Panc1 (cell line): ENCODE data around the gene CPN1. TPM values are rescaled to one million over a fixed set of nuclear protein-coding genes. Genes with fewer than 3 reads are reported as not detected.

ENCODE experiments used
- ATAC-seq: fragments of 200-7000 bp; cut with Tn5 transposase; 2 replicates; pipeline ENCODE4 v1.9.1; 2020; ENCODE audit warnings: mild to moderate bottlenecking, moderate library complexity
- BruUV-seq: library from RNA; stranded (reverse); fragments of 400-500 nt; replicated peaks from 2 replicates; lab custom pipeline; 2021; lab: Mats Ljungman, UMichigan
- CTCF ChIA-PET: fragments of 300-600 bp; sonication (Branson Sonifier 250); formaldehyde crosslinking; loops from one replicate; lab custom pipeline; 2022; ENCODE audit warnings: antibody characterized with exemption; lab: Charles Lee
- POLR2A ChIA-PET: fragments of 300-600 bp; sonication (Branson Sonifier 250); formaldehyde crosslinking; loops from one replicate; lab custom pipeline; 2022; ENCODE audit warnings: antibody characterized with exemption; lab: Charles Lee
- DNase-seq: peaks from one replicate; pipeline ENCODE4 v3.0.0-alpha.2; 2010; ENCODE audit warnings: low read depth, low spot score
- H3K27ac ChIP-seq: 2 replicates; pipeline ENCODE4 v1.5.1; 2011; ENCODE audit warnings: mild to moderate bottlenecking, low read length, inconsistent platforms
- H3K27me3 ChIP-seq: fragments of 200-500 bp; sonication (Bioruptor generic); 2 replicates; pipeline ENCODE4 v1.6.0; 2014; ENCODE audit warnings: low read length, inconsistent platforms; ENCODE audit not compliant: control insufficient read depth, insufficient read depth
- H3K36me3 ChIP-seq: fragments of 200-500 bp; sonication (Bioruptor generic); 2 replicates; pipeline ENCODE4 v1.5.1; 2014; ENCODE audit warnings: inconsistent platforms, mild to moderate bottlenecking, low read length, moderate library complexity; ENCODE audit not compliant: control insufficient read depth, insufficient read depth
- H3K4me1 ChIP-seq: 2 replicates; pipeline ENCODE4 v1.5.1; 2011; ENCODE audit warnings: inconsistent platforms, mild to moderate bottlenecking, low read length, moderate library complexity; ENCODE audit not compliant: control insufficient read depth, insufficient read depth
- H3K4me3 ChIP-seq, 2 experiments: 2 replicates each; pipeline ENCODE4 v1.5.1; 2011 to 2012; ENCODE audit warnings: low read depth in 2 of 2, low read length in 2 of 2, mild to moderate bottlenecking in 2 of 2, inconsistent platforms in 1 of 2, moderate library complexity in 1 of 2
- H3K9me3 ChIP-seq: fragments of 200-500 bp; sonication (Bioruptor generic); 2 replicates; pipeline ENCODE4 v1.5.1; 2014; ENCODE audit warnings: low read depth, mild to moderate bottlenecking, inconsistent platforms, low read length, moderate library complexity; ENCODE audit not compliant: control insufficient read depth, insufficient read depth
- POLR2AphosphoS5 ChIP-seq: IDR thresholded peaks from 2 replicates; pipeline ENCODE4 v1.6.1; 2012; ENCODE audit warnings: mild to moderate bottlenecking, low read depth, low read length, moderate library complexity
- SIN3A ChIP-seq: IDR thresholded peaks from 2 replicates; pipeline ENCODE4 v1.6.1; 2012; ENCODE audit warnings: low read depth, mild to moderate bottlenecking, low read length, moderate library complexity, borderline replicate concordance; ENCODE audit not compliant: insufficient read depth
- TCF7L2 ChIP-seq: IDR thresholded peaks from 2 replicates; pipeline ENCODE4 v1.6.1; 2011; ENCODE audit warnings: mild to moderate bottlenecking, low read depth, low read length, inconsistent platforms
- in situ Hi-C: cut with HindIII; loops from 2 replicates; pipeline ENCODE4 v1.10.0; 2016; ENCODE audit warnings: low sequenced_read_pairs, low pct_unique_long_range_greater_than_20kb
- intact Hi-C: fragments of 100-400 bp; cut with micrococcal nuclease; formaldehyde crosslinking; loops from one replicate; pipeline ENCODE4 v1.10.0; 2022; ENCODE audit not compliant: unreplicated experiment
- total RNA-seq: library from RNA; stranded (reverse); gene quantifications from one replicate; pipeline ENCODE4 v1.2.1, GENCODE V29; 2021; ENCODE audit not compliant: unreplicated experiment
- TF ChIP-seq, protein P1 (sequence below), 2 experiments: IDR thresholded peaks; 2 replicates each; pipeline ENCODE4 v1.6.1; 2011 to 2012; ENCODE audit warnings: low read depth in 2 of 2, control low read depth in 1 of 2, low read length in 1 of 2, mild to moderate bottlenecking in 1 of 2, moderate library complexity in 1 of 2; ENCODE audit not compliant: insufficient read depth in 1 of 2
- TF ChIP-seq, protein P2 (sequence below): fragments of 450-650 bp; IDR thresholded peaks from 2 replicates; pipeline ENCODE4 v1.5.1; 2017; ENCODE audit warnings: mild to moderate bottlenecking

Gene CPN1
- total RNA-seq, 1 experiment from 2014 or later: not detected

DNA sequence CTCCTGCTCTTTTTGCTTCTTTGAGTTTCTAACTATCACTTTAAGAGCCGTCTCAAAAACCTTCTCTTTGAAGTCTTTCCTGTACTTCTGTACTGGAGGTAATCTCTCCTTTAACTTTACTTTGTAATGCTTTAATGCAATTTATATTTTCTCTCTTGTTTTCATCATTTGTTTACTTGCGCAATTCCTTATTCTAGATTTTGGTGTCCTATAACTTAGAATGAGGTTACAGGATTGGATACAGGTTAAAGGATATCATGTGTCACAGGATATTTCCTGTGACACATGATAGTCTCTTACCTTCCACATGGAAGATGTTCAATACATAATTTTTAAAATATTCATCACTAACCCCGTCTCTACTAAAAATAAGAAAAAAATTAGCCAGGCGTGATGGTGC lies 42.4 kb upstream of the CPN1 start:
- ChIA-PET CTCF (no interaction called here), POLR2A (no interaction called here)
- Histone ChIP-seq H3K36me3 (no peaks in the 10 kb centered on the region), H3K4me1 (no peaks in the 10 kb centered on the region), H3K27me3 (no peaks in the 10 kb centered on the region), H3K27ac (no peak overlapping the region), H3K4me3 (no peak overlapping the region), H3K9me3 (no peaks in the 10 kb centered on the region)
- ATAC-seq (no peak), DNase-seq (no peak)
- in situ Hi-C loops: no loop called here
- TF ChIP-seq, protein P1, sequence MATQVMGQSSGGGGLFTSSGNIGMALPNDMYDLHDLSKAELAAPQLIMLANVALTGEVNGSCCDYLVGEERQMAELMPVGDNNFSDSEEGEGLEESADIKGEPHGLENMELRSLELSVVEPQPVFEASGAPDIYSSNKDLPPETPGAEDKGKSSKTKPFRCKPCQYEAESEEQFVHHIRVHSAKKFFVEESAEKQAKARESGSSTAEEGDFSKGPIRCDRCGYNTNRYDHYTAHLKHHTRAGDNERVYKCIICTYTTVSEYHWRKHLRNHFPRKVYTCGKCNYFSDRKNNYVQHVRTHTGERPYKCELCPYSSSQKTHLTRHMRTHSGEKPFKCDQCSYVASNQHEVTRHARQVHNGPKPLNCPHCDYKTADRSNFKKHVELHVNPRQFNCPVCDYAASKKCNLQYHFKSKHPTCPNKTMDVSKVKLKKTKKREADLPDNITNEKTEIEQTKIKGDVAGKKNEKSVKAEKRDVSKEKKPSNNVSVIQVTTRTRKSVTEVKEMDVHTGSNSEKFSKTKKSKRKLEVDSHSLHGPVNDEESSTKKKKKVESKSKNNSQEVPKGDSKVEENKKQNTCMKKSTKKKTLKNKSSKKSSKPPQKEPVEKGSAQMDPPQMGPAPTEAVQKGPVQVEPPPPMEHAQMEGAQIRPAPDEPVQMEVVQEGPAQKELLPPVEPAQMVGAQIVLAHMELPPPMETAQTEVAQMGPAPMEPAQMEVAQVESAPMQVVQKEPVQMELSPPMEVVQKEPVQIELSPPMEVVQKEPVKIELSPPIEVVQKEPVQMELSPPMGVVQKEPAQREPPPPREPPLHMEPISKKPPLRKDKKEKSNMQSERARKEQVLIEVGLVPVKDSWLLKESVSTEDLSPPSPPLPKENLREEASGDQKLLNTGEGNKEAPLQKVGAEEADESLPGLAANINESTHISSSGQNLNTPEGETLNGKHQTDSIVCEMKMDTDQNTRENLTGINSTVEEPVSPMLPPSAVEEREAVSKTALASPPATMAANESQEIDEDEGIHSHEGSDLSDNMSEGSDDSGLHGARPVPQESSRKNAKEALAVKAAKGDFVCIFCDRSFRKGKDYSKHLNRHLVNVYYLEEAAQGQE (IDR thresholded peaks at IDR 0.05; ENCODE audit: insufficient read depth in 1 of 2, low read depth in 2 of 2, low read length in 1 of 2): no peak
- TF ChIP-seq TCF7L2 (no peak), SIN3A (no peak), POLR2AphosphoS5 (no peak)
- TF ChIP-seq, protein P2, sequence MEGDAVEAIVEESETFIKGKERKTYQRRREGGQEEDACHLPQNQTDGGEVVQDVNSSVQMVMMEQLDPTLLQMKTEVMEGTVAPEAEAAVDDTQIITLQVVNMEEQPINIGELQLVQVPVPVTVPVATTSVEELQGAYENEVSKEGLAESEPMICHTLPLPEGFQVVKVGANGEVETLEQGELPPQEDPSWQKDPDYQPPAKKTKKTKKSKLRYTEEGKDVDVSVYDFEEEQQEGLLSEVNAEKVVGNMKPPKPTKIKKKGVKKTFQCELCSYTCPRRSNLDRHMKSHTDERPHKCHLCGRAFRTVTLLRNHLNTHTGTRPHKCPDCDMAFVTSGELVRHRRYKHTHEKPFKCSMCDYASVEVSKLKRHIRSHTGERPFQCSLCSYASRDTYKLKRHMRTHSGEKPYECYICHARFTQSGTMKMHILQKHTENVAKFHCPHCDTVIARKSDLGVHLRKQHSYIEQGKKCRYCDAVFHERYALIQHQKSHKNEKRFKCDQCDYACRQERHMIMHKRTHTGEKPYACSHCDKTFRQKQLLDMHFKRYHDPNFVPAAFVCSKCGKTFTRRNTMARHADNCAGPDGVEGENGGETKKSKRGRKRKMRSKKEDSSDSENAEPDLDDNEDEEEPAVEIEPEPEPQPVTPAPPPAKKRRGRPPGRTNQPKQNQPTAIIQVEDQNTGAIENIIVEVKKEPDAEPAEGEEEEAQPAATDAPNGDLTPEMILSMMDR: no peak
- intact Hi-C loops: no loop called here
- BruUV-seq: no TSS peak

DNA sequence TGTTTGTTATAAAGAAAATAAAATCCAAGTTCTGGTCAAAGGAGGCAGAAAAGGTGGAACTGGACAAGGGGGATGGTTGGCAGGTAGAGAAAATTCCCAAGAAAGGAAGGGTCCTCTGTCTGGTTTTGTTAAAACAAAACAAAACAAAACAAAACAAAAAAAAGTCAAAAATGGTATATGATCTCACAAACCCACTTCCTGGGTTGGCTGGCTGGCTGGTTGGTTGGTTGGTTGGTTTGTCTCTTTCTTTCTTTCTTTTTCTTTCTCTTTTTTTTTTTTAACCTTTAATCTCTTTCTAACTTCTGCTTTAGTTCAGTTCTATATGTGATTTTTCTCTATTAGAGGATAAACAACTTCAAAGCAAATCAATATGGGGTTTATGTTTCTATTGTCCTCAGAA lies 41.1 kb upstream of the CPN1 start:
- no TSS peak for BruUV-seq
- Histone ChIP-seq H3K36me3 (no peaks in the 10 kb centered on the region), H3K4me1 (no peaks in the 10 kb centered on the region), H3K4me3 (no peak overlapping the region), H3K9me3 (no peaks in the 10 kb centered on the region), H3K27me3 (no peaks in the 10 kb centered on the region), H3K27ac (no peak overlapping the region)
- intact Hi-C loops (no loop called here), in situ Hi-C loops (no loop called here)
- ChIA-PET CTCF (no interaction called here), POLR2A (no interaction called here)
- ATAC-seq (no peak), DNase-seq (no peak)
- TF ChIP-seq, protein P2: no peak
- TF ChIP-seq, protein P1 (IDR thresholded peaks at IDR 0.05; ENCODE audit: insufficient read depth in 1 of 2, low read depth in 2 of 2, low read length in 1 of 2): no peak
- TF ChIP-seq TCF7L2: no peak
- no peak for TF ChIP-seq POLR2AphosphoS5
- TF ChIP-seq SIN3A: no peak
